Psoas muscle (tissue), 8 donors: ENCODE measurements around the gene FTO. TPM values are rescaled to one million over a fixed set of nuclear protein-coding genes. Genes with fewer than 3 reads are reported as not detected.
A peak's percentile ranks its signal among the peaks of the same experiment; 100 is the strongest.

Experiments
- ATAC-seq, 4 donors: fragments of 200-7000 bp; cut with Tn5 transposase; one replicate each; pipeline ENCODE4 v1.9.1; 2020; ENCODE audit warnings: moderate library complexity in 3 of 4, mild to moderate bottlenecking in 2 of 4
- DNase-seq, 2 donors: peaks; one replicate each; pipeline ENCODE4 v3.0.0-alpha.2; 2020
- H3K27ac ChIP-seq: fragments of 200-600 bp; one replicate; pipeline ENCODE4 v1.8.0; 2022
- H3K27me3 ChIP-seq, 3 donors: fragments of 200-600 bp in 1 of 3; one replicate each; pipeline versions ENCODE4 v1.6.1 to v1.8.0; 2013 to 2022; ENCODE audit warnings: low read length in 2 of 3, mild to moderate bottlenecking in 2 of 3, moderate library complexity in 1 of 3; ENCODE audit not compliant: insufficient read depth in 3 of 3
- H3K36me3 ChIP-seq, 2 donors: fragments of 200-600 bp in 1 of 2; one replicate each; pipeline versions ENCODE4 v1.6.1 to v1.8.0; 2013 to 2022; ENCODE audit warnings: low read depth in 1 of 2, mild to moderate bottlenecking in 1 of 2, moderate library complexity in 1 of 2; ENCODE audit not compliant: insufficient read depth in 1 of 2
- H3K4me1 ChIP-seq: fragments of 200-600 bp; one replicate; pipeline ENCODE4 v1.8.0; 2022
- H3K4me3 ChIP-seq: fragments of 200-600 bp; one replicate; pipeline ENCODE4 v1.8.0; 2022; ENCODE audit warnings: mild to moderate bottlenecking
- H3K9me3 ChIP-seq: fragments of 200-600 bp; one replicate; pipeline ENCODE4 v1.8.0; 2022
- CTCF ChIP-seq: fragments of 200-600 bp; IDR thresholded peaks from one replicate; pipeline ENCODE4 v1.8.0; 2022; ENCODE audit warnings: antibody characterized with exemption
- whole genome bisulfite sequencing, 3 donors: extraction: QIAGEN DNeasy Blood & Tissue Kit; methylation state at CpG; one replicate each; pipeline versions ENCODE4 v1.1.6 to v1.1.7; 2013; 5-methylcytosine and 5-hydroxymethylcytosine counted together
- intact Hi-C, 2 donors: fragments of 100-400 bp; cut with DNase I; formaldehyde crosslinking; loops; one replicate each; pipeline versions ENCODE4 v1.11.0 to v1.14.2; 2022
- polyA plus RNA-seq, 3 donors: library from polyadenylated mRNA; stranded (reverse); fragments of 200-250 nt; gene quantifications; one replicate each; pipeline ENCODE4 v1.2.3, GENCODE V29; 2013
- total RNA-seq, 4 donors: library from RNA; stranded (reverse); fragmentation: NEBNext Ultra II Directional in 2 of 4; extraction: Animal tissue kit (Norgen Biotek cat#: 25700) in 2 of 4; gene quantifications; one replicate each; pipeline versions ENCODE4 v1.2.1 to v1.2.4, GENCODE V29; 2021 to 2023
- donor health status: healthy with polysubstance abuse.
- donor health status: DM: no; HTN: no; CAD: no; lungs with moderate emphysema.
- donor health status: Bipolar disorder and iron deficiency.
- donor health status: healthy.
- donor health status: DM: yes; HTN: yes; CAD: no.
- donor health status: DM: no; HTN: no; CAD: no.
- donor health status: DM: no; HTN: no; CAD: no.
- donor health status: DM: yes; HTN: yes; CAD: no.

FTO gene
- total and polyA plus RNA-seq, 7 donors, result 14.2 to 67.6 (median 47.4) TPM

GRCh38 chr16:54066451-54067105 lies 362.6 kb downstream of the FTO start:
- intact Hi-C loops, result no loop called here
- DNase-seq, result peak in 1 of 2 donors; percentile 54
- H3K36me3 ChIP-seq, result no peaks in the 10 kb centered on the region
- WGBS, 3 donors, result 28 to 30% (median 29%) methylated on average over 4 of the region's 4 CpGs
- no peaks in the 10 kb centered on the region for H3K27me3 ChIP-seq
- H3K9me3 ChIP-seq, result no peaks in the 10 kb centered on the region
- no peak overlapping the region for H3K4me3 ChIP-seq
- no peak overlapping the region for H3K27ac ChIP-seq
- ATAC-seq, result peak; percentile 92 to 96 (median 92)
- TF ChIP-seq CTCF, result no peak
- peaks cover 27% of the 10 kb centered on the region for H3K4me1 ChIP-seq

- TF ChIP-seq CTCF, result no peak
- H3K27ac ChIP-seq, result no peak overlapping the region
- H3K4me1 ChIP-seq, result peaks cover 27% of the 10 kb centered on the region
- intact Hi-C loops, result no loop called here
- ATAC-seq, result no peak
- DNase-seq, result no peak
- no peak overlapping the region for H3K4me3 ChIP-seq
- no peaks in the 10 kb centered on the region for H3K27me3 ChIP-seq
- no peaks in the 10 kb centered on the region for H3K9me3 ChIP-seq
- 68 to 89% (median 75%) methylated on average over 8 of the region's 8 CpGs for WGBS, 3 donors
- H3K36me3 ChIP-seq, result no peaks in the 10 kb centered on the region
Measured at GRCh38 chr16:54067322-54068065, 363.5 kb downstream of the FTO start.

- TF ChIP-seq CTCF, result no peak
- intact Hi-C loops, result no loop called here
- Histone ChIP-seq H3K4me1 (peaks cover 27% of the 10 kb centered on the region), H3K4me3 (no peak overlapping the region), H3K27ac (no peak overlapping the region), H3K36me3 (no peaks in the 10 kb centered on the region), H3K27me3 (no peaks in the 10 kb centered on the region), H3K9me3 (no peaks in the 10 kb centered on the region)
- 86 to 99% (median 98%) methylated on average over 2 of the region's 2 CpGs for WGBS, 3 donors
- ATAC-seq, result no peak
- no peak for DNase-seq
Measured at GRCh38 chr16:54068212-54068611, 364.3 kb downstream of the FTO start.

- Histone ChIP-seq H3K4me1 (peaks cover 27% of the 10 kb centered on the region), H3K27ac (no peak overlapping the region), H3K9me3 (no peaks in the 10 kb centered on the region), H3K27me3 (no peaks in the 10 kb centered on the region), H3K36me3 (no peaks in the 10 kb centered on the region), H3K4me3 (no peak overlapping the region)
- intact Hi-C loops, result no loop called here
- TF ChIP-seq CTCF, result no peak
- ATAC-seq, result no peak
- WGBS, 3 donors, result 78 to 86% (median 80%) methylated on average over 3 of the region's 3 CpGs
- DNase-seq, result no peak
Measured at GRCh38 chr16:54069601-54070239, 365.8 kb downstream of the FTO start.
